Measurements from ENCODE around the gene TRPC4AP.

The TRPC4AP gene

DNA sequence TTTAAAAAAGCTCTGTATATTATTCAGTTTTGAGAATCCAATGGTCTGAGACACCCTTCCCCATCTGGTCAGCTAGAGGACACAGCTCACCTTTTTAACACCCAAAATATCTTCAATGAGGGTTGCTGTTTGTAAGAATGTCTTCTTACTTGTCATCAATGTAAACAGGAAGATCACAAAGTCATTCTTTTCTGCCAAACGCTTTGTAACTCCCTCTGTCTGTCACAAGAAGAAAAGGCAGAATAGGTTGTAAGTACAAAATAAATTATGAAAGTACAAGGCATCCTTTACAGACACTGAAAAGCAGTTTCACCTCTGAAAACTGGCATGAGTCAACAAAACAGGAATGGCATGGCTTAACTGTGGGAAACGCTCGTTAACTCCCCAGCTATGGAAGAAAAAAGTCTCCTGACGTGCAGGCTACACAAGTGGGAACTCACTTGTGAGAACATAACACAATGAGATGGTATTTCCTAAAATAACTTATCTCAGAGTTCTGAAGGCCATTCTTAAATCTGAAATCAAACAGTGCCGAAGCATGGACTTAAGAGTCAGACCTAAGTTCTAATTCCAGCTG is 42.7 kb downstream of the TRPC4AP start:
- no peaks in the 10 kb centered on the region for H3K4me1 ChIP-seq (ENCODE audit: insufficient read depth, low read length)
- H3K27me3 ChIP-seq (ENCODE audit: control insufficient read depth in 1 of 2, insufficient read depth in 2 of 2, low read length in 2 of 2): no peaks in the 10 kb centered on the region
- H3K9me3 ChIP-seq (ENCODE audit: low read length): no peaks in the 10 kb centered on the region
- no peak overlapping the region for H3K4me3 ChIP-seq (ENCODE audit: low read depth in 1 of 2, low read length in 2 of 2)
- H3K36me3 ChIP-seq (ENCODE audit: insufficient read depth, low read length): peaks cover 49% of the 10 kb centered on the region
- H3K27ac ChIP-seq (ENCODE audit: low read depth, low read length): no peak overlapping the region
- H3K9ac ChIP-seq (ENCODE audit: low read length): no peak overlapping the region

DNA sequence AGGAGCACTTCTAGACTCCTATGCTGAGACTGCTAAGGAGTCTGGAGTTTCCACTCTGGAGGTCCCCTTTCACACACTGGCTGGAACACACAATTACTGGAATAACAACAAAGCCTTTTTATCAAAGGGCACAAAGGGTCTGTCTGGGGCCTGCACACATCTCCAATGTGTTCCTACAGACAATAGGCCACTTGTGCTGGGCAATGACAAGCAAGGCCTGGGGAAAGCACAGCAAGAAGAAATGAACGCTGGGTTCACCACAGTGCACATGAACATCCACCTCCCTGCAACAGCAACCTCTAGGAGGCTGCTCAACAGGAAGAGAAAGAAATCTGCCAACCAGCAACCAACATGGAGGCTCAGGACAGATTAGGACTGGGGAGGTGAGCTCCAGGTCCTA is 43.9 kb downstream of the TRPC4AP start:
- H3K9ac ChIP-seq (ENCODE audit: low read length): no peak overlapping the region
- H3K27me3 ChIP-seq (ENCODE audit: control insufficient read depth in 1 of 2, insufficient read depth in 2 of 2, low read length in 2 of 2): no peaks in the 10 kb centered on the region
- no peaks in the 10 kb centered on the region for H3K4me1 ChIP-seq (ENCODE audit: insufficient read depth, low read length)
- H3K36me3 ChIP-seq (ENCODE audit: insufficient read depth, low read length): peaks cover 56% of the 10 kb centered on the region
- no peak overlapping the region for H3K4me3 ChIP-seq (ENCODE audit: low read depth in 1 of 2, low read length in 2 of 2)
- no peaks in the 10 kb centered on the region for H3K9me3 ChIP-seq (ENCODE audit: low read length)
- no peak overlapping the region for H3K27ac ChIP-seq (ENCODE audit: low read depth, low read length)

DNA sequence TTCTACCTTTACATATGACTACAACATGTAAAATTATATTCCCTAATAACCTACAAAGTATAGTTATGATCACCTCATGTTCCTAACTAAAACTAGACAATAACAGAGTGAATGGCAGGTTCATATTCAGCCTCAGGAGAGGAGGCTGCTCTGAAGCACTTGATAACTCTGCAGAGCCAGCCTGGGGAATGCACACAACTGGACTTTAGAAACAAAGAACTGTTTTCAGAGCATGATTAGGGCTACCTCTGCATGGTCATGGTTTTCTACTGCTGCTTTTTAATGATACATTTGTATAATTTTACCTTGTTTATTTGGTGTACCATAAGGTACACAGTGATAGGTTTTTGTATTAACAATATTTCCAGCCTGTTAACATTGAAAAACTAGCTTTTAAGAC is 50.3 kb downstream of the TRPC4AP start:
- Histone ChIP-seq H3K4me3 (ENCODE audit: low read depth in 1 of 2, low read length in 2 of 2) (no peak overlapping the region), H3K9me3 (ENCODE audit: low read length) (no peaks in the 10 kb centered on the region), H3K4me1 (ENCODE audit: insufficient read depth, low read length) (no peaks in the 10 kb centered on the region), H3K9ac (ENCODE audit: low read length) (no peak overlapping the region), H3K36me3 (ENCODE audit: insufficient read depth, low read length) (peaks cover 34% of the 10 kb centered on the region), H3K27ac (ENCODE audit: low read depth, low read length) (no peak overlapping the region), H3K27me3 (ENCODE audit: control insufficient read depth in 1 of 2, insufficient read depth in 2 of 2, low read length in 2 of 2) (no peaks in the 10 kb centered on the region)

DNA sequence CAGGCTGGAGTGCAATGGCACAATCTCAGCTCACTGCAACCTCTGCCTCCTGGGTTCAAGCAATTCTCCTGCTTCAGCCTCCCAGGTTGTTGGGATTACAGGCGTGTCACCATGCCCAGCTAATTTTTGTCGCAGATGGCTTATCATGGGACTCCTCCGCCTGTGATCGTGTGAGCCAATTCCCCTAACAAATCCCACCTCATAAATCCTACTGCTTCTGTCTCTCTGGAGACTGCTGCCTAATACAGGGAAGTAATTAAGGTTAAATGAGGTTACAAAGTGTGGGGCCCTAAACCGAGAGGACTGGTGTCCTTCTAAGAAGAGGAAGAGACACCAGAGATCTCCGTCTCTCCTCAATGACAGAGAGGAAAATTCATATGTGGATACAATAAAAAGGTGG is 52.0 kb downstream of the TRPC4AP start:
- Histone ChIP-seq H3K9ac (ENCODE audit: low read length) (no peak overlapping the region), H3K4me1 (ENCODE audit: insufficient read depth, low read length) (no peaks in the 10 kb centered on the region), H3K36me3 (ENCODE audit: insufficient read depth, low read length) (peaks cover 26% of the 10 kb centered on the region), H3K27ac (ENCODE audit: low read depth, low read length) (no peak overlapping the region), H3K4me3 (ENCODE audit: low read depth in 1 of 2, low read length in 2 of 2) (no peak overlapping the region), H3K27me3 (ENCODE audit: control insufficient read depth in 1 of 2, insufficient read depth in 2 of 2, low read length in 2 of 2) (no peaks in the 10 kb centered on the region), H3K9me3 (ENCODE audit: low read length) (no peaks in the 10 kb centered on the region)

DNA sequence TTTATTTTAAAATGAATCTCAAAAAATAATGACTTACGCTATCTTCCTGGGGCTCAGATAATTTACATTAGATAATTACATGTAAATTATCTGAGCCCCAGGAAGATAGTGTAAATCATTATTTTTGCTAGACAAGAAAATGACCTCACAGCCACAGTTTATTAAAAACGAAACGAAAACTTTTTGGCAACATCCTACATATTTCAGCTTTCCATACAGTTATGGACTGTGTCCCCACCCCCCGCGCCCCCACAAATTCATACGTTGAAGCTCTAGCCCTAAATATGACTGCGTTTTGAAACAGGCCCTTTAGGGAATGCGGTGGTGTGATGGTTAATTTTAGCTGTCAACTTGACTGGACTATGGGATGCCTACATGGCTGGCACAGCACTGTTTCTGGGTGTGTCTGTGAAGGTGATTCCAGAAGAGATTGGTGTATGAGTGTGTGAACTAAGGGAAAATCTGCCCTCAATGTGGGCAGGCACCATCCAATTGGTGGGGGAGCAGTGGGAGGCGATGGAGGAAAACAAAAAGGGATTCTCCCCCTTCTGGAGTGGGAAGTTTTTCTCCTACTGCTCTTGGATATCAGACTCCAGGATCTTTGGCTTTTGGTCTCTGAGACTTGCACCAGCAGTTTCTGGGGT is 52.6 kb downstream of the TRPC4AP start:
- no peak overlapping the region for H3K4me3 ChIP-seq (ENCODE audit: low read depth in 1 of 2, low read length in 2 of 2)
- H3K36me3 ChIP-seq (ENCODE audit: insufficient read depth, low read length): peaks cover 31% of the 10 kb centered on the region
- no peak overlapping the region for H3K27ac ChIP-seq (ENCODE audit: low read depth, low read length)
- H3K9ac ChIP-seq (ENCODE audit: low read length): no peak overlapping the region
- no peaks in the 10 kb centered on the region for H3K27me3 ChIP-seq (ENCODE audit: control insufficient read depth in 1 of 2, insufficient read depth in 2 of 2, low read length in 2 of 2)
- no peaks in the 10 kb centered on the region for H3K9me3 ChIP-seq (ENCODE audit: low read length)
- no peaks in the 10 kb centered on the region for H3K4me1 ChIP-seq (ENCODE audit: insufficient read depth, low read length)

DNA sequence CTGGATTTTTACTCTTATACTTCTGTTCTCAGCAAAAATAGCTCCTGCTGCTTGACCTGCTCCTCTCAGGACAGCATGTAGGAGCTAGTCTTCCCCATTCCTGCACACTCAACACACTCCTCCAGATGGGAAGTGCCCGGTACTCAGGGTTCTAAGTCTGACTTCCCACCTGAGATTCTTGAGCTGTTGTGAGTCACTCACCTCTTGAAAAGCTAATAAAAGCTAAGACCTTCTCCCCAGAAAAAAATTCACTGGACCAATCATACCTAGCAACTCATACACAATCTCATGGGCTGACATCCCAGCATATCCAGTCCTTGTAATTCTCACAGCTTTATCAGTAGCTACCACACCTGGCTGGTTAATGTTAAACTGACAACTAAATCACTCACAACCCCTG is 53.5 kb downstream of the TRPC4AP start:
- Histone ChIP-seq H3K36me3 (ENCODE audit: insufficient read depth, low read length) (peaks cover 33% of the 10 kb centered on the region), H3K4me1 (ENCODE audit: insufficient read depth, low read length) (no peaks in the 10 kb centered on the region), H3K27me3 (ENCODE audit: control insufficient read depth in 1 of 2, insufficient read depth in 2 of 2, low read length in 2 of 2) (no peaks in the 10 kb centered on the region), H3K4me3 (ENCODE audit: low read depth in 1 of 2, low read length in 2 of 2) (no peak overlapping the region), H3K9ac (ENCODE audit: low read length) (no peak overlapping the region), H3K9me3 (ENCODE audit: low read length) (no peaks in the 10 kb centered on the region), H3K27ac (ENCODE audit: low read depth, low read length) (no peak overlapping the region)

DNA sequence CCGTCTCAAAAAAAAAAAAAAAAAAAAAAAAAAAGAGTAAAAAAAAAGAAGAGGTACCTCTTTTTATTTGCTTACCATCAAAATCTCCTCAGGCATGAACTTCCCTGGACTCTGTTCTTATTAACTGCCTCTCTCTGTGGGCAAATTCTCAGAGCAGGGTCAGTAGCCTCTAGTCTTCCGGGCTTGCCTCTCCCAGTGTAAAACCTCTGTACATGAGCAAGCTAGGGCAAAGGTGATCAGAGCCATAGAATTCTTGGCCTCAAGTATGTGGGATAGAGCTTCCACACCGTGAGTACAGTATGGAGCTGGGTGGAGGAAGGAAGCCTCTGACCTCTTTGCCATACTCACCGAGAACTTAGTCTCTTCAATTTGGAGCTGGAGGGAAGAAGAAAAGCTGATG is 58.5 kb downstream of the TRPC4AP start:
- H3K27ac ChIP-seq (ENCODE audit: low read depth, low read length): no peak overlapping the region
- H3K9ac ChIP-seq (ENCODE audit: low read length): no peak overlapping the region
- no peaks in the 10 kb centered on the region for H3K27me3 ChIP-seq (ENCODE audit: control insufficient read depth in 1 of 2, insufficient read depth in 2 of 2, low read length in 2 of 2)
- H3K36me3 ChIP-seq (ENCODE audit: insufficient read depth, low read length): peaks cover 35% of the 10 kb centered on the region
- H3K9me3 ChIP-seq (ENCODE audit: low read length): no peaks in the 10 kb centered on the region
- H3K4me3 ChIP-seq (ENCODE audit: low read depth in 1 of 2, low read length in 2 of 2): no peak overlapping the region
- H3K4me1 ChIP-seq (ENCODE audit: insufficient read depth, low read length): no peaks in the 10 kb centered on the region

DNA sequence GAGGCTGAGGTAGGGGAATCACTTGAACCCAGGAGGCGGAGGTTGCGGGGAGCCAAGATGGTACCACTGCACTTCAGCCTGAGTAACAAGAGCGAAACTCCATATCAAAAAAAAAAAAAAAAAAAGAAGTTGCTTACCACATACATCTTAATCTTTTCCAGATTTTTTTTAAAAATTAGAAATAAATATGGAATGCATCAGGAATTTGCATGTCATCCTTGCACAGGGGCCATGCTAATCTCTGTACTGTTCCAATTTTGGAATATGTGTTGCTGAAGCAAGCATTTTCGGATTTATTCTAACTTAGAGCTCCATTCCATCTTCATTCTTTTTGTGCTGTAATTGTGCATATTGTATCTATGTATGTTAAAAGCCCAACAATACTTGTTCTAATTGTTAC is 62.5 kb downstream of the TRPC4AP start:
- no peaks in the 10 kb centered on the region for H3K9me3 ChIP-seq (ENCODE audit: low read length)
- H3K4me1 ChIP-seq (ENCODE audit: insufficient read depth, low read length): no peaks in the 10 kb centered on the region
- H3K4me3 ChIP-seq (ENCODE audit: low read depth in 1 of 2, low read length in 2 of 2): no peak overlapping the region
- peaks cover 39% of the 10 kb centered on the region for H3K36me3 ChIP-seq (ENCODE audit: insufficient read depth, low read length)
- H3K27ac ChIP-seq (ENCODE audit: low read depth, low read length): no peak overlapping the region
- H3K9ac ChIP-seq (ENCODE audit: low read length): no peak overlapping the region
- no peaks in the 10 kb centered on the region for H3K27me3 ChIP-seq (ENCODE audit: control insufficient read depth in 1 of 2, insufficient read depth in 2 of 2, low read length in 2 of 2)

DNA sequence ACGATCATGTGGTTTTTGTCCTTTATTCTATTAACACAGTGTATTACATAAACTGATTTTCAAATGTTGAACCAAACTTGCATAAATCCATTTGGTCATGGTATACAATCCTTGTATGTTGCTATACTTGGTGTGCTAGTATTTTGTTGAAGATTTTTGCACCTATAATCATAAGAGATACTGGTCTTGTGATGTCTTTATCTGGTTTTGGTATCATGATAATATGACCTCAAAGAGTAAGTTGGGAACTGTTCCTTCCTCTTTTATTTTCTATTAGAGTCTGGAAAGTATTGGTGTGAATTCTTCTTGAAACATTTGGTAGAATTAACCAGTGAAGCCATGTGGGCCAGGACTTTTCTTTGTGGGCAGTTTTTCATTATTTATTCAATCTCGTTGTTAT is 65.3 kb downstream of the TRPC4AP start:
- Histone ChIP-seq H3K9ac (ENCODE audit: low read length) (no peak overlapping the region), H3K36me3 (ENCODE audit: insufficient read depth, low read length) (peaks cover 37% of the 10 kb centered on the region), H3K9me3 (ENCODE audit: low read length) (no peaks in the 10 kb centered on the region), H3K4me1 (ENCODE audit: insufficient read depth, low read length) (no peaks in the 10 kb centered on the region), H3K27ac (ENCODE audit: low read depth, low read length) (no peak overlapping the region), H3K4me3 (ENCODE audit: low read depth in 1 of 2, low read length in 2 of 2) (no peak overlapping the region), H3K27me3 (ENCODE audit: control insufficient read depth in 1 of 2, insufficient read depth in 2 of 2, low read length in 2 of 2) (no peaks in the 10 kb centered on the region)

DNA sequence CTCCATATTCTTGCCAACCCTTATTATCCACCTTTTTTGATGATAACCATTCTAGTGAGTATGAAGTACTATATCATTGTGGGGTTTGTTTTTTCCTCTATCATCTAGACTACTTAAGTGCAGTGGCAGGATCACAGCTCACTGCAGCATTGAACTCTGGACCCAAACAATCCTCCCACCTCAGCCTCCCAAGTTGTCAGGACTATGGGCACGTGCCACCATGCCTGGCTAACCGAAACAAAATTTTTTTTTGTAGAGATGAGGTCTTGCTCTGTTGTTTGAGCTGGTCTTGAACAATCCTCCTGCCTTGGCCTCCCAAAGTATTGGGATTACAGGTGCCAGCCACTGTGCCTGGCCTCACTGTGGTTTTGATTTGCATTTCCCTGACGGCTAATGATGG is 67.5 kb downstream of the TRPC4AP start:
- Histone ChIP-seq H3K4me3 (ENCODE audit: low read depth in 1 of 2, low read length in 2 of 2) (no peak overlapping the region), H3K4me1 (ENCODE audit: insufficient read depth, low read length) (no peaks in the 10 kb centered on the region)

DNA sequence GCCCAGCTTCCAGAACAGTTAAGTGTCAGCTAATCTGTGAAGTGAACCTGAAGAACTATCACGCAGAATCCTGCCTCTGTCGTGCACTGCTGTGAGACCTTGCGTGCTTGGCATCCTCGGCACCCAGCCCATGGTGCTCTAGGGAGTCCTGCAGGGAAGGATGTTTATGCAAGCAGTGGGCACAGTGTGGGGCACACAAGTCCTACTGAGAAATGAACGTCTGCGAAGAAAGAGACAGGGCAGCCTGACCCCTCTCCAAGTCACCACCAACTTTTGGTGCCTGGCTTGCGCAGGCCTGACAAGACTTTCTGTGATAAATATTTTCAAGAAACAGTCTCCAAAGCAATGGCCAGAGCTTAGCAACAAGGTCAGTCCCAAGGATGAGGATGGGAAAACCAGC is 69.0 kb downstream of the TRPC4AP start:
- peaks cover 4% of the 10 kb centered on the region for H3K4me1 ChIP-seq (ENCODE audit: insufficient read depth, low read length)
- H3K9ac ChIP-seq (ENCODE audit: low read length): no peak overlapping the region
- H3K27ac ChIP-seq (ENCODE audit: low read depth, low read length): no peak overlapping the region
- H3K9me3 ChIP-seq (ENCODE audit: low read length): no peaks in the 10 kb centered on the region
- H3K4me3 ChIP-seq (ENCODE audit: low read depth in 1 of 2, low read length in 2 of 2): no peak overlapping the region
- no peaks in the 10 kb centered on the region for H3K27me3 ChIP-seq (ENCODE audit: control insufficient read depth in 1 of 2, insufficient read depth in 2 of 2, low read length in 2 of 2)
- peaks cover 39% of the 10 kb centered on the region for H3K36me3 ChIP-seq (ENCODE audit: insufficient read depth, low read length)

More for the DNA sequence above, 67.5 kb downstream of the TRPC4AP start:
- Histone ChIP-seq H3K27ac (ENCODE audit: low read depth, low read length) (no peak overlapping the region), H3K36me3 (ENCODE audit: insufficient read depth, low read length) (peaks cover 37% of the 10 kb centered on the region), H3K9ac (ENCODE audit: low read length) (no peak overlapping the region), H3K9me3 (ENCODE audit: low read length) (no peaks in the 10 kb centered on the region), H3K27me3 (ENCODE audit: control insufficient read depth in 1 of 2, insufficient read depth in 2 of 2, low read length in 2 of 2) (no peaks in the 10 kb centered on the region)

DNA sequence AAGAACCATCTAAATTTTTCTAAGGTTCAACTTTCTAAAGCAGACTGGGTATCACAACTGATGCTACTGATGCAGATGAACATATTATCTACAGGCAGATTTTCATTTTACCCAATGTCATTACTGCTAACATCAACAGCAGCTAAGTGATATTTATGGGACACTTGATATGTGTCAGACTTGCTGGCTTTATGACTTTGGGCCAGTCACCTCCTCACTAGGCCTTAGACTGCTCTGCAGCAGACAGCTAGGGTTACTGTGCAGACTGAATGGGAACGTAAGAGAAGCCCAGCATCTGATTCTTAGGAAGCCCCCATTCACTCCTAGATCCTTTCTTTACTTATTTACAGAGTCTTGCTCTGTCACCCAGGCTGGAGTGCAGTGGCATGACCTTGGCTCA is 70.8 kb downstream of the TRPC4AP start:
- Histone ChIP-seq H3K36me3 (ENCODE audit: insufficient read depth, low read length) (peaks cover 40% of the 10 kb centered on the region), H3K9ac (ENCODE audit: low read length) (no peak overlapping the region)

More for the DNA sequence above, 70.8 kb downstream of the TRPC4AP start:
- H3K27ac ChIP-seq (ENCODE audit: low read depth, low read length): no peak overlapping the region
- peaks cover 4% of the 10 kb centered on the region for H3K4me1 ChIP-seq (ENCODE audit: insufficient read depth, low read length)
- H3K27me3 ChIP-seq (ENCODE audit: control insufficient read depth in 1 of 2, insufficient read depth in 2 of 2, low read length in 2 of 2): no peaks in the 10 kb centered on the region
- H3K9me3 ChIP-seq (ENCODE audit: low read length): no peaks in the 10 kb centered on the region
- no peak overlapping the region for H3K4me3 ChIP-seq (ENCODE audit: low read depth in 1 of 2, low read length in 2 of 2)

Measured in muscle layer of colon (tissue), 2 donors.